Memory B cell (primary cell): ENCODE measurements around the gene METRN.
"Not testable (repeated sequence)": the region's sequence is repeated elsewhere in the genome, so short reads cannot be mapped to it uniquely, and the experiment has no call there.

Experiments
- ATAC-seq: fragments of 150-1000 bp; cut with Tn5 transposase; 2 replicates; pipeline ENCODE4 v1.10.0; 2021; ENCODE audit warnings: low read depth, mild to moderate bottlenecking, moderate library complexity
- DNase-seq, 2 donors: peaks; one replicate each; pipeline ENCODE4 v3.0.0; 2022; ENCODE audit warnings: low spot score in 2 of 2
- H3K27ac Mint-ChIP-seq: one replicate; pipeline ENCODE4 v1.8.0; 2022; ENCODE audit warnings: mild to moderate bottlenecking, moderate library complexity, mixed read lengths
- H3K27me3 Mint-ChIP-seq: one replicate; pipeline ENCODE4 v1.8.0; 2022; ENCODE audit warnings: mixed read lengths
- H3K36me3 Mint-ChIP-seq: one replicate; pipeline ENCODE4 v1.8.0; 2022; ENCODE audit warnings: mild to moderate bottlenecking, mixed read lengths
- H3K4me1 Mint-ChIP-seq: one replicate; pipeline ENCODE4 v1.8.0; 2022; ENCODE audit warnings: mixed read lengths
- H3K4me3 Mint-ChIP-seq: one replicate; pipeline ENCODE4 v1.8.0; 2022; ENCODE audit warnings: mild to moderate bottlenecking, moderate library complexity, mixed read lengths
- H3K9me3 Mint-ChIP-seq: one replicate; pipeline ENCODE4 v1.8.0; 2022; ENCODE audit warnings: mixed read lengths

The METRN gene

GRCh38 chr16:706189-707061 is 8.5 kb upstream of the METRN start:
- Mint-ChIP-seq H3K4me3 (no peak overlapping the region), H3K4me1 (peaks cover 3% of the 10 kb centered on the region), H3K36me3 (no peaks in the 10 kb centered on the region), H3K27me3 (peaks cover 32% of the 10 kb centered on the region), H3K9me3 (no peaks in the 10 kb centered on the region), H3K27ac (no peak overlapping the region)
- DNase-seq: no peak
- ATAC-seq: no peak

GRCh38 chr16:707062-707538 is 7.8 kb upstream of the METRN start:
- Mint-ChIP-seq H3K27me3 (peaks cover 28% of the 10 kb centered on the region), H3K4me1 (peaks cover 3% of the 10 kb centered on the region), H3K4me3 (no peak overlapping the region), H3K9me3 (no peaks in the 10 kb centered on the region), H3K36me3 (no peaks in the 10 kb centered on the region), H3K27ac (no peak overlapping the region)
- DNase-seq: no peak
- no peak for ATAC-seq

- DNase-seq (no peak), ATAC-seq (no peak)
- H3K27me3 Mint-ChIP-seq: peaks cover 22% of the 10 kb centered on the region
- no peak overlapping the region for H3K4me3 Mint-ChIP-seq
- H3K27ac Mint-ChIP-seq: no peak overlapping the region
- no peaks in the 10 kb centered on the region for H3K9me3 Mint-ChIP-seq
- H3K4me1 Mint-ChIP-seq: peaks cover 3% of the 10 kb centered on the region
- H3K36me3 Mint-ChIP-seq: no peaks in the 10 kb centered on the region
Observed at GRCh38 chr16:708019-708418, 6.9 kb upstream of the METRN start.

GRCh38 chr16:708959-709358 is 6.0 kb upstream of the METRN start:
- Mint-ChIP-seq H3K36me3 (no peaks in the 10 kb centered on the region), H3K27ac (no peak overlapping the region), H3K4me1 (peaks cover 3% of the 10 kb centered on the region), H3K9me3 (no peaks in the 10 kb centered on the region), H3K4me3 (no peak overlapping the region), H3K27me3 (peaks cover 19% of the 10 kb centered on the region)
- DNase-seq: no peak
- ATAC-seq: no peak

GRCh38 chr16:709566-710499 is 5.1 kb upstream of the METRN start:
- Mint-ChIP-seq H3K36me3 (no peaks in the 10 kb centered on the region), H3K27ac (no peak overlapping the region), H3K27me3 (peaks cover 19% of the 10 kb centered on the region), H3K4me3 (no peak overlapping the region), H3K4me1 (peaks cover 5% of the 10 kb centered on the region), H3K9me3 (no peaks in the 10 kb centered on the region)
- DNase-seq (no peak), ATAC-seq (no peak)

GRCh38 chr16:710500-711075 is 4.3 kb upstream of the METRN start:
- no peak for DNase-seq
- ATAC-seq: no peak
- no peaks in the 10 kb centered on the region for H3K36me3 Mint-ChIP-seq
- no peaks in the 10 kb centered on the region for H3K9me3 Mint-ChIP-seq
- peaks cover 19% of the 10 kb centered on the region for H3K27me3 Mint-ChIP-seq
- H3K27ac Mint-ChIP-seq: no peak overlapping the region
- H3K4me1 Mint-ChIP-seq: peaks cover 5% of the 10 kb centered on the region
- no peak overlapping the region for H3K4me3 Mint-ChIP-seq

GRCh38 chr16:711084-711483 is 3.8 kb upstream of the METRN start:
- H3K4me1 Mint-ChIP-seq: peaks cover 5% of the 10 kb centered on the region
- ATAC-seq (no peak), DNase-seq (no peak)
- H3K27me3 Mint-ChIP-seq: peaks cover 19% of the 10 kb centered on the region
- no peaks in the 10 kb centered on the region for H3K36me3 Mint-ChIP-seq
- H3K27ac Mint-ChIP-seq: no peak overlapping the region
- H3K9me3 Mint-ChIP-seq: no peaks in the 10 kb centered on the region
- H3K4me3 Mint-ChIP-seq: no peak overlapping the region

GRCh38 chr16:711548-712320 is 3.2 kb upstream of the METRN start:
- no peaks in the 10 kb centered on the region for H3K9me3 Mint-ChIP-seq
- H3K36me3 Mint-ChIP-seq: no peaks in the 10 kb centered on the region
- ATAC-seq (peak; percentile 67), DNase-seq (peak; percentile 83 to 89)
- H3K4me1 Mint-ChIP-seq: peaks cover 5% of the 10 kb centered on the region
- peaks cover 20% of the 10 kb centered on the region for H3K27me3 Mint-ChIP-seq
- H3K27ac Mint-ChIP-seq: no peak overlapping the region
- no peak overlapping the region for H3K4me3 Mint-ChIP-seq

GRCh38 chr16:712740-713250 is 2.1 kb upstream of the METRN start:
- H3K27me3 Mint-ChIP-seq: peaks cover 17% of the 10 kb centered on the region
- H3K4me3 Mint-ChIP-seq, DNase-seq, H3K36me3 Mint-ChIP-seq, H3K4me1 Mint-ChIP-seq, ATAC-seq, H3K9me3 Mint-ChIP-seq, H3K27ac Mint-ChIP-seq: not testable (repeated sequence)

- Mint-ChIP-seq H3K36me3 (no peaks in the 10 kb centered on the region), H3K27ac (no peak overlapping the region), H3K9me3 (no peaks in the 10 kb centered on the region), H3K27me3 (peaks cover 11% of the 10 kb centered on the region), H3K4me3 (no peak overlapping the region), H3K4me1 (peaks cover 7% of the 10 kb centered on the region)
- ATAC-seq: no peak
- DNase-seq: no peak
Observed at GRCh38 chr16:714079-714478, 839 bp upstream of the METRN start.

GRCh38 chr16:715477-716199 is 720 bp downstream of the METRN start:
- H3K36me3 Mint-ChIP-seq: no peaks in the 10 kb centered on the region
- DNase-seq: peak in 1 of 2 donors; percentile 54
- ATAC-seq: peak; percentile 6

GRCh38 chr16:716200-716568 is 1.3 kb downstream of the METRN start:
- no peaks in the 10 kb centered on the region for H3K9me3 Mint-ChIP-seq
- no peak for ATAC-seq
- DNase-seq: no peak
- H3K27ac Mint-ChIP-seq: no peak overlapping the region
- H3K36me3 Mint-ChIP-seq: no peaks in the 10 kb centered on the region
- peaks cover 4% of the 10 kb centered on the region for H3K27me3 Mint-ChIP-seq
- peaks cover 14% of the 10 kb centered on the region for H3K4me1 Mint-ChIP-seq
- peak overlapping the region; percentile 60 for H3K4me3 Mint-ChIP-seq

More at GRCh38 chr16:715477-716199, 720 bp downstream of the METRN start:
- Mint-ChIP-seq H3K27ac (no peak overlapping the region), H3K9me3 (no peaks in the 10 kb centered on the region), H3K27me3 (peaks cover 4% of the 10 kb centered on the region), H3K4me3 (peak overlapping the region; percentile 32), H3K4me1 (peaks cover 14% of the 10 kb centered on the region)
